IMR-90 (cell line): ENCODE results near the gene GLIS1. TPM values are rescaled to one million over a fixed set of nuclear protein-coding genes. Genes with fewer than 3 reads are reported as not detected.

ENCODE experiments used
- ATAC-seq: fragments of 200-7000 bp; cut with Tn5 transposase; 2 replicates; pipeline ENCODE4 v1.9.1; 2020; ENCODE audit warnings: low read depth, mild to moderate bottlenecking, moderate library complexity
- BruUV-seq: library from RNA; stranded (reverse); fragments of 400-500 nt; replicated peaks from 2 replicates; lab custom pipeline; 2021; lab: Mats Ljungman, UMichigan
- CTCF ChIA-PET: fragments of 300-600 bp; formaldehyde crosslinking; extraction: SDS; loops from one replicate; lab custom pipeline; 2021; ENCODE audit warnings: antibody characterized with exemption; lab: Yijun Ruan, JAX
- POLR2A ChIA-PET: fragments of 300-600 bp; sonication (Branson Sonifier 250); formaldehyde crosslinking; loops from one replicate; lab custom pipeline; 2022; ENCODE audit warnings: antibody characterized with exemption; ENCODE audit not compliant: unreplicated experiment; lab: Charles Lee
- DNase-seq: peaks from one replicate; pipeline ENCODE4 v3.0.0; 2013
- H2AFZ ChIP-seq: replicated peaks from 2 replicates; pipeline ENCODE3; 2013; ENCODE audit warnings: low read length, mild to moderate bottlenecking; ENCODE audit not compliant: poor library complexity
- H2AK5ac ChIP-seq: 2 replicates; pipeline ENCODE4 v1.6.1; 2013; ENCODE audit warnings: low read depth, low read length, inconsistent platforms
- H2AK9ac ChIP-seq: replicated peaks from 2 replicates; pipeline ENCODE3; 2013; ENCODE audit warnings: mild to moderate bottlenecking, low read depth, low read length, moderate library complexity; ENCODE audit not compliant: poor library complexity
- H2BK120ac ChIP-seq: 2 replicates; pipeline ENCODE4 v1.6.1; 2013; ENCODE audit warnings: low read depth, low read length, inconsistent platforms
- H2BK15ac ChIP-seq: 3 replicates; pipeline ENCODE4 v1.6.1; 2013; ENCODE audit warnings: low read depth, low read length, inconsistent platforms
- H2BK20ac ChIP-seq: 2 replicates; pipeline ENCODE4 v1.6.1; 2013; ENCODE audit warnings: low read depth, mild to moderate bottlenecking, inconsistent platforms, low read length, moderate library complexity
- H2BK5ac ChIP-seq: 2 replicates; pipeline ENCODE4 v1.6.1; 2013; ENCODE audit warnings: mild to moderate bottlenecking, low read depth, low read length, inconsistent platforms; ENCODE audit not compliant: poor library complexity, severe bottlenecking
- H3K14ac ChIP-seq: replicated peaks from 2 replicates; pipeline ENCODE4 v1.6.1; 2013; ENCODE audit warnings: low read depth, low read length, inconsistent platforms
- H3K18ac ChIP-seq: 2 replicates; pipeline ENCODE4 v1.6.1; 2013; ENCODE audit warnings: low read depth, low read length, control low read depth
- H3K23ac ChIP-seq: 2 replicates; pipeline ENCODE4 v1.6.1; 2013; ENCODE audit warnings: low read depth, low read length, inconsistent platforms
- H3K27ac ChIP-seq: 2 replicates; pipeline ENCODE4 v1.5.1; 2013; ENCODE audit warnings: mild to moderate bottlenecking, control low read depth, low read length; ENCODE audit not compliant: insufficient read depth
- H3K27me3 ChIP-seq: 2 replicates; pipeline ENCODE4 v1.6.1; 2013; ENCODE audit warnings: low read length; ENCODE audit not compliant: control insufficient read depth, insufficient read depth
- H3K36me3 ChIP-seq: 2 replicates; pipeline ENCODE4 v1.6.1; 2013; ENCODE audit warnings: low read length, mixed read lengths; ENCODE audit not compliant: control insufficient read depth, insufficient read depth
- H3K4ac ChIP-seq: 2 replicates; pipeline ENCODE4 v1.6.1; 2013; ENCODE audit warnings: low read depth, low read length, inconsistent platforms
- H3K4me1 ChIP-seq: 2 replicates; pipeline ENCODE4 v1.6.1; 2013; ENCODE audit warnings: low read length, mixed read lengths; ENCODE audit not compliant: control insufficient read depth, insufficient read depth
- H3K4me2 ChIP-seq: 2 replicates; pipeline ENCODE4 v1.6.1; 2013; ENCODE audit warnings: low read depth, mild to moderate bottlenecking, control low read depth, low read length, moderate library complexity
- H3K4me3 ChIP-seq: 2 replicates; pipeline ENCODE4 v1.5.1; 2013; ENCODE audit warnings: low read depth, mild to moderate bottlenecking, control low read depth, low read length, moderate library complexity; ENCODE audit not compliant: insufficient read depth
- H3K56ac ChIP-seq: 2 replicates; pipeline ENCODE4 v1.6.1; 2013; ENCODE audit warnings: low read length, inconsistent platforms; ENCODE audit not compliant: insufficient read depth; ENCODE audit errors: extremely low read depth
- H3K79me1 ChIP-seq, 2 experiments: 2 replicates each; pipeline ENCODE4 v1.6.1; 2013; ENCODE audit warnings: low read length in 2 of 2, inconsistent platforms in 1 of 2, low read depth in 1 of 2
- H3K9ac ChIP-seq: 2 replicates; pipeline ENCODE4 v1.6.1; 2013; ENCODE audit warnings: low read depth, low read length, control low read depth
- H3K9me1 ChIP-seq: 2 replicates; pipeline ENCODE4 v1.6.1; 2013; ENCODE audit warnings: low read length, inconsistent platforms; ENCODE audit not compliant: insufficient read depth
- H3K9me3 ChIP-seq: 2 replicates; pipeline ENCODE4 v1.6.1; 2013; ENCODE audit warnings: low read length; ENCODE audit not compliant: control insufficient read depth, insufficient read depth
- H4K20me1 ChIP-seq: 2 replicates; pipeline ENCODE4 v1.6.1; 2013; ENCODE audit warnings: low read length, inconsistent platforms; ENCODE audit not compliant: insufficient read depth
- H4K5ac ChIP-seq: 2 replicates; pipeline ENCODE4 v1.6.1; 2013; ENCODE audit warnings: mild to moderate bottlenecking, low read depth, low read length, control low read depth
- H4K8ac ChIP-seq, 2 experiments: 2 replicates each; pipeline ENCODE4 v1.6.1; 2013; ENCODE audit warnings: low read depth in 2 of 2, low read length in 2 of 2, control low read depth in 1 of 2, inconsistent platforms in 1 of 2
- H4K91ac ChIP-seq: 2 replicates; pipeline ENCODE4 v1.6.1; 2013; ENCODE audit warnings: low read depth, low read length, inconsistent platforms; ENCODE audit not compliant: insufficient read depth
- CEBPB ChIP-seq: IDR thresholded peaks from 2 replicates; pipeline ENCODE4 v1.6.1; 2012; ENCODE audit warnings: low read depth, low read length, improper control_type of control experiment
- MAZ ChIP-seq: IDR thresholded peaks from 2 replicates; pipeline ENCODE4 v1.6.1; 2012; ENCODE audit warnings: low read depth, mild to moderate bottlenecking, low read length, improper control_type of control experiment, moderate library complexity, borderline replicate concordance
- MXI1 ChIP-seq: IDR thresholded peaks from 2 replicates; pipeline ENCODE4 v1.6.1; 2012; ENCODE audit warnings: low read depth, mild to moderate bottlenecking, low read length, moderate library complexity, borderline replicate concordance
- POLR2A ChIP-seq: IDR thresholded peaks from 2 replicates; pipeline ENCODE4 v1.6.1; 2012; ENCODE audit warnings: mild to moderate bottlenecking, low read depth, low read length
- RAD21 ChIP-seq: IDR thresholded peaks from 2 replicates; pipeline ENCODE4 v1.6.1; 2012; ENCODE audit warnings: low read length, improper control_type of control experiment
- RFX5 ChIP-seq: IDR thresholded peaks from 2 replicates; pipeline ENCODE4 v1.8.0; 2012; ENCODE audit warnings: low read depth, mild to moderate bottlenecking, low read length, moderate library complexity
- WGBS, 2 experiments: methylation state at CpG; one replicate each; pipeline versions ENCODE4 v1.1.5 to v1.1.7; 2013; ENCODE audit warnings: missing lambda C conversion rate in 2 of 2; ENCODE audit not compliant: insufficient read length in 1 of 2; ENCODE audit errors: extremely low coverage in 2 of 2; 5-methylcytosine and 5-hydroxymethylcytosine counted together
- dilution Hi-C: fragments of 300-500 bp; cut with HindIII; formaldehyde crosslinking; loops from one replicate; pipeline ENCODE4 v1.14.3; 2018; ENCODE audit warnings: low sequenced_read_pairs; ENCODE audit not compliant: unreplicated experiment
- in situ Hi-C: fragments of 300-500 bp; cut with MboI; formaldehyde crosslinking; loops from 3 replicates; pipeline ENCODE4 v1.14.3; 2019; ENCODE audit warnings: low sequenced_read_pairs, inconsistent platforms, mixed read lengths
- intact Hi-C: fragments of 100-400 bp; cut with micrococcal nuclease; formaldehyde crosslinking; loops from 2 replicates; pipeline ENCODE4 v1.10.0; 2022
- polyA plus RNA-seq, 3 experiments: library from polyadenylated mRNA; depleted of rRNA; stranded (reverse); fragments of >200 nt; gene quantifications; 2 replicates each; pipeline ENCODE4 v1.2.3, GENCODE V29; 2012; ENCODE audit warnings: low replicate concordance in 1 of 3
- total RNA-seq: library from RNA; depleted of rRNA; stranded (reverse); fragments of >200 nt; gene quantifications from 2 replicates; pipeline ENCODE4 v1.2.3, GENCODE V29; 2012
- TF ChIP-seq, protein P1 (sequence below): fragments of 150-350 bp; IDR thresholded peaks from 2 replicates; pipeline ENCODE4 v1.6.1; 2016; ENCODE audit warnings: low read depth, mild to moderate bottlenecking, low read length, moderate library complexity, borderline replicate concordance
- TF ChIP-seq, protein P2 (sequence below): conservative IDR thresholded peaks from 2 replicates; pipeline ENCODE4 v1.5.1; 2012; ENCODE audit warnings: mild to moderate bottlenecking, low read depth, low read length, improper control_type of control experiment

The GLIS1 gene
- total and polyA plus RNA-seq, 2 of the 4 experiments (the other 2 are of a cell fraction), result 0.18 to 2.3 TPM

DNA sequence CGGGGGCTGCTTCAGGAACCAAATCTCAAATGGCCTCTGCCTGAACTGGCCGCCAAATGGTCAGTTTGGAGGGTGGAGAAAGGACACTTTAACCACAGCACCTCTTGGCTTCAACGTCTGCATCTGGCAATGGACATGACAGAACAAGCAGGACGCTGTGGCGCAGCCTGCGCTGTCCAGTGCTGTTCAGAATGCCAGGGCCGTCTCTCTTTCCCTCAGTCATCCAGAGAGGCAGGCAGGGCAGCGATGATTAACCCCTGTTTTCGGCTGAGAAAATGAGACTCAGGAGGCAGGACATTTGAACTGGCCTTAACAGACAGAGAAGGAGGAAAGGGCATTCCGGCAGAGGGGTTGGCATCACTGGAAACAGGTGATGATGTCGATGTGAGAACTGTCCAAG, 48.6 kb downstream of the GLIS1 start:
- H3K4ac ChIP-seq, result no peak overlapping the region
- no peak overlapping the region for H2AK9ac ChIP-seq
- H3K9me1 ChIP-seq, result peaks cover 18% of the 10 kb centered on the region
- peaks cover 0 to 39% of the 10 kb centered on the region in 2 experiments; a peak in 3 of 4 replicates for H3K79me1 ChIP-seq
- WGBS, 2 experiments, result 95% methylated on average over 5 of the region's 11 CpGs; no CpG with 5 or more reads in 1 of the 2 experiments
- H3K4me3 ChIP-seq, result no peak overlapping the region
- intact Hi-C loops (no loop called here), in situ Hi-C loops (no loop called here), dilution Hi-C loops (no loop called here)
- H2AK5ac ChIP-seq, result no peak overlapping the region
- H3K56ac ChIP-seq, result no peak overlapping the region
- no peaks in the 10 kb centered on the region for H3K27me3 ChIP-seq
- H2BK20ac ChIP-seq, result no peak overlapping the region
- H3K23ac ChIP-seq, result no peak overlapping the region
- H4K91ac ChIP-seq, result no peak overlapping the region
- H4K8ac ChIP-seq, result no peak overlapping the region
- H2AFZ ChIP-seq, result no peak overlapping the region
- H3K18ac ChIP-seq, result no peak overlapping the region
- H3K9ac ChIP-seq, result no peak overlapping the region
- DNase-seq (no peak), ATAC-seq (no peak)
- H2BK120ac ChIP-seq, result no peak overlapping the region
- H2BK5ac ChIP-seq, result no peak overlapping the region
- BruUV-seq, result no TSS peak
- no peak overlapping the region for H3K14ac ChIP-seq
- no peak overlapping the region for H2BK15ac ChIP-seq
- peaks cover 20% of the 10 kb centered on the region; the same call in 1 of the 2 replicates for H4K20me1 ChIP-seq
- no peak overlapping the region for H3K4me2 ChIP-seq
- peaks cover 15% of the 10 kb centered on the region for H3K4me1 ChIP-seq
- TF ChIP-seq, protein P1, sequence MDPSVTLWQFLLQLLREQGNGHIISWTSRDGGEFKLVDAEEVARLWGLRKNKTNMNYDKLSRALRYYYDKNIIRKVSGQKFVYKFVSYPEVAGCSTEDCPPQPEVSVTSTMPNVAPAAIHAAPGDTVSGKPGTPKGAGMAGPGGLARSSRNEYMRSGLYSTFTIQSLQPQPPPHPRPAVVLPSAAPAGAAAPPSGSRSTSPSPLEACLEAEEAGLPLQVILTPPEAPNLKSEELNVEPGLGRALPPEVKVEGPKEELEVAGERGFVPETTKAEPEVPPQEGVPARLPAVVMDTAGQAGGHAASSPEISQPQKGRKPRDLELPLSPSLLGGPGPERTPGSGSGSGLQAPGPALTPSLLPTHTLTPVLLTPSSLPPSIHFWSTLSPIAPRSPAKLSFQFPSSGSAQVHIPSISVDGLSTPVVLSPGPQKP, result no peak
- TF ChIP-seq RFX5 (no peak), RAD21 (no peak), POLR2A (no peak), CEBPB (no peak), MXI1 (no peak), MAZ (no peak)
- TF ChIP-seq, protein P2, sequence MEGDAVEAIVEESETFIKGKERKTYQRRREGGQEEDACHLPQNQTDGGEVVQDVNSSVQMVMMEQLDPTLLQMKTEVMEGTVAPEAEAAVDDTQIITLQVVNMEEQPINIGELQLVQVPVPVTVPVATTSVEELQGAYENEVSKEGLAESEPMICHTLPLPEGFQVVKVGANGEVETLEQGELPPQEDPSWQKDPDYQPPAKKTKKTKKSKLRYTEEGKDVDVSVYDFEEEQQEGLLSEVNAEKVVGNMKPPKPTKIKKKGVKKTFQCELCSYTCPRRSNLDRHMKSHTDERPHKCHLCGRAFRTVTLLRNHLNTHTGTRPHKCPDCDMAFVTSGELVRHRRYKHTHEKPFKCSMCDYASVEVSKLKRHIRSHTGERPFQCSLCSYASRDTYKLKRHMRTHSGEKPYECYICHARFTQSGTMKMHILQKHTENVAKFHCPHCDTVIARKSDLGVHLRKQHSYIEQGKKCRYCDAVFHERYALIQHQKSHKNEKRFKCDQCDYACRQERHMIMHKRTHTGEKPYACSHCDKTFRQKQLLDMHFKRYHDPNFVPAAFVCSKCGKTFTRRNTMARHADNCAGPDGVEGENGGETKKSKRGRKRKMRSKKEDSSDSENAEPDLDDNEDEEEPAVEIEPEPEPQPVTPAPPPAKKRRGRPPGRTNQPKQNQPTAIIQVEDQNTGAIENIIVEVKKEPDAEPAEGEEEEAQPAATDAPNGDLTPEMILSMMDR, result no peak
- H4K5ac ChIP-seq, result no peak overlapping the region
- H3K36me3 ChIP-seq, result no peaks in the 10 kb centered on the region
- POLR2A ChIA-PET, result no interaction called here
- no peak overlapping the region for H3K27ac ChIP-seq
- CTCF ChIA-PET, result no interaction called here
- no peaks in the 10 kb centered on the region for H3K9me3 ChIP-seq
